ENCODE data around the gene BICDL1.

Gene BICDL1

GRCh38 chr12:120047072-120047471 is 58.0 kb downstream of the BICDL1 start:
- H3K4me3 ChIP-seq (ENCODE audit: insufficient read depth, low read depth, low read length, poor library complexity, severe bottlenecking) = no peak overlapping the region

GRCh38 chr12:120048263-120048662 is 59.2 kb downstream of the BICDL1 start:
- Histone ChIP-seq H3K4me3 (ENCODE audit: insufficient read depth, low read depth, low read length, poor library complexity, severe bottlenecking) (no peak overlapping the region), H3K4me1 (ENCODE audit: control insufficient read depth, insufficient read depth, low read length, poor library complexity, severe bottlenecking) (peaks cover 4% of the 10 kb centered on the region), H3K27me3 (replicated peaks; ENCODE audit: control insufficient read depth, insufficient read depth, low read length, poor library complexity, severe bottlenecking) (no peaks in the 10 kb centered on the region), H3K27ac (ENCODE audit: insufficient read depth, low read length, poor library complexity, severe bottlenecking) (no peak overlapping the region), H3K9me3 (ENCODE audit: control insufficient read depth, low read length) (no peaks in the 10 kb centered on the region), H3K36me3 (ENCODE audit: control insufficient read depth, insufficient read depth, low read length) (no peaks in the 10 kb centered on the region)
- no peak for DNase-seq

More at GRCh38 chr12:120047072-120047471, 58.0 kb downstream of the BICDL1 start:
- no peaks in the 10 kb centered on the region for H3K27me3 ChIP-seq (replicated peaks; ENCODE audit: control insufficient read depth, insufficient read depth, low read length, poor library complexity, severe bottlenecking)
- no peaks in the 10 kb centered on the region for H3K9me3 ChIP-seq (ENCODE audit: control insufficient read depth, low read length)
- H3K4me1 ChIP-seq (ENCODE audit: control insufficient read depth, insufficient read depth, low read length, poor library complexity, severe bottlenecking) = peaks cover 4% of the 10 kb centered on the region
- no peaks in the 10 kb centered on the region for H3K36me3 ChIP-seq (ENCODE audit: control insufficient read depth, insufficient read depth, low read length)
- no peak overlapping the region for H3K27ac ChIP-seq (ENCODE audit: insufficient read depth, low read length, poor library complexity, severe bottlenecking)
- no peak for DNase-seq

- Histone ChIP-seq H3K36me3 (ENCODE audit: control insufficient read depth, insufficient read depth, low read length) (no peaks in the 10 kb centered on the region), H3K4me1 (ENCODE audit: control insufficient read depth, insufficient read depth, low read length, poor library complexity, severe bottlenecking) (peaks cover 4% of the 10 kb centered on the region), H3K9me3 (ENCODE audit: control insufficient read depth, low read length) (no peaks in the 10 kb centered on the region), H3K27ac (ENCODE audit: insufficient read depth, low read length, poor library complexity, severe bottlenecking) (no peak overlapping the region), H3K27me3 (replicated peaks; ENCODE audit: control insufficient read depth, insufficient read depth, low read length, poor library complexity, severe bottlenecking) (no peaks in the 10 kb centered on the region), H3K4me3 (ENCODE audit: insufficient read depth, low read depth, low read length, poor library complexity, severe bottlenecking) (no peak overlapping the region)
- DNase-seq = no peak
Observed at GRCh38 chr12:120049426-120049825, 60.4 kb downstream of the BICDL1 start.

GRCh38 chr12:120051535-120051934 is 62.5 kb downstream of the BICDL1 start:
- no peak overlapping the region for H3K27ac ChIP-seq (ENCODE audit: insufficient read depth, low read length, poor library complexity, severe bottlenecking)
- no peaks in the 10 kb centered on the region for H3K9me3 ChIP-seq (ENCODE audit: control insufficient read depth, low read length)
- H3K27me3 ChIP-seq (replicated peaks; ENCODE audit: control insufficient read depth, insufficient read depth, low read length, poor library complexity, severe bottlenecking) = no peaks in the 10 kb centered on the region
- H3K36me3 ChIP-seq (ENCODE audit: control insufficient read depth, insufficient read depth, low read length) = no peaks in the 10 kb centered on the region
- no peak for DNase-seq
- H3K4me1 ChIP-seq (ENCODE audit: control insufficient read depth, insufficient read depth, low read length, poor library complexity, severe bottlenecking) = peaks cover 4% of the 10 kb centered on the region
- H3K4me3 ChIP-seq (ENCODE audit: insufficient read depth, low read depth, low read length, poor library complexity, severe bottlenecking) = no peak overlapping the region

GRCh38 chr12:120054293-120054692 is 65.3 kb downstream of the BICDL1 start:
- no peaks in the 10 kb centered on the region for H3K27me3 ChIP-seq (replicated peaks; ENCODE audit: control insufficient read depth, insufficient read depth, low read length, poor library complexity, severe bottlenecking)
- no peak overlapping the region for H3K27ac ChIP-seq (ENCODE audit: insufficient read depth, low read length, poor library complexity, severe bottlenecking)
- H3K4me3 ChIP-seq (ENCODE audit: insufficient read depth, low read depth, low read length, poor library complexity, severe bottlenecking) = no peak overlapping the region
- no peaks in the 10 kb centered on the region for H3K36me3 ChIP-seq (ENCODE audit: control insufficient read depth, insufficient read depth, low read length)
- no peak for DNase-seq
- no peaks in the 10 kb centered on the region for H3K9me3 ChIP-seq (ENCODE audit: control insufficient read depth, low read length)
- H3K4me1 ChIP-seq (ENCODE audit: control insufficient read depth, insufficient read depth, low read length, poor library complexity, severe bottlenecking) = no peaks in the 10 kb centered on the region

- no peak overlapping the region for H3K4me3 ChIP-seq (ENCODE audit: insufficient read depth, low read depth, low read length, poor library complexity, severe bottlenecking)
- no peaks in the 10 kb centered on the region for H3K9me3 ChIP-seq (ENCODE audit: control insufficient read depth, low read length)
Observed at GRCh38 chr12:120055231-120056000, 66.4 kb downstream of the BICDL1 start.

GRCh38 chr12:120056739-120057138 is 67.7 kb downstream of the BICDL1 start:
- H3K4me1 ChIP-seq (ENCODE audit: control insufficient read depth, insufficient read depth, low read length, poor library complexity, severe bottlenecking) = no peaks in the 10 kb centered on the region
- no peak overlapping the region for H3K27ac ChIP-seq (ENCODE audit: insufficient read depth, low read length, poor library complexity, severe bottlenecking)
- no peak overlapping the region for H3K4me3 ChIP-seq (ENCODE audit: insufficient read depth, low read depth, low read length, poor library complexity, severe bottlenecking)
- H3K27me3 ChIP-seq (replicated peaks; ENCODE audit: control insufficient read depth, insufficient read depth, low read length, poor library complexity, severe bottlenecking) = no peaks in the 10 kb centered on the region
- no peak for DNase-seq
- H3K9me3 ChIP-seq (ENCODE audit: control insufficient read depth, low read length) = no peaks in the 10 kb centered on the region
- peaks cover 3% of the 10 kb centered on the region for H3K36me3 ChIP-seq (ENCODE audit: control insufficient read depth, insufficient read depth, low read length)

More at GRCh38 chr12:120055231-120056000, 66.4 kb downstream of the BICDL1 start:
- H3K36me3 ChIP-seq (ENCODE audit: control insufficient read depth, insufficient read depth, low read length) = no peaks in the 10 kb centered on the region
- H3K27ac ChIP-seq (ENCODE audit: insufficient read depth, low read length, poor library complexity, severe bottlenecking) = no peak overlapping the region
- H3K27me3 ChIP-seq (replicated peaks; ENCODE audit: control insufficient read depth, insufficient read depth, low read length, poor library complexity, severe bottlenecking) = no peaks in the 10 kb centered on the region
- DNase-seq = no peak
- H3K4me1 ChIP-seq (ENCODE audit: control insufficient read depth, insufficient read depth, low read length, poor library complexity, severe bottlenecking) = no peaks in the 10 kb centered on the region

- H3K9me3 ChIP-seq (ENCODE audit: control insufficient read depth, low read length) = no peaks in the 10 kb centered on the region
- H3K27ac ChIP-seq (ENCODE audit: insufficient read depth, low read length, poor library complexity, severe bottlenecking) = no peak overlapping the region
- H3K36me3 ChIP-seq (ENCODE audit: control insufficient read depth, insufficient read depth, low read length) = peaks cover 16% of the 10 kb centered on the region
- no peak overlapping the region for H3K4me3 ChIP-seq (ENCODE audit: insufficient read depth, low read depth, low read length, poor library complexity, severe bottlenecking)
- H3K4me1 ChIP-seq (ENCODE audit: control insufficient read depth, insufficient read depth, low read length, poor library complexity, severe bottlenecking) = no peaks in the 10 kb centered on the region
- no peak for DNase-seq
- no peaks in the 10 kb centered on the region for H3K27me3 ChIP-seq (replicated peaks; ENCODE audit: control insufficient read depth, insufficient read depth, low read length, poor library complexity, severe bottlenecking)
Observed at GRCh38 chr12:120060196-120060595, 71.2 kb downstream of the BICDL1 start.

GRCh38 chr12:120060717-120061116 is 71.7 kb downstream of the BICDL1 start:
- no peaks in the 10 kb centered on the region for H3K9me3 ChIP-seq (ENCODE audit: control insufficient read depth, low read length)
- no peaks in the 10 kb centered on the region for H3K27me3 ChIP-seq (replicated peaks; ENCODE audit: control insufficient read depth, insufficient read depth, low read length, poor library complexity, severe bottlenecking)
- no peaks in the 10 kb centered on the region for H3K4me1 ChIP-seq (ENCODE audit: control insufficient read depth, insufficient read depth, low read length, poor library complexity, severe bottlenecking)
- no peak for DNase-seq
- no peak overlapping the region for H3K4me3 ChIP-seq (ENCODE audit: insufficient read depth, low read depth, low read length, poor library complexity, severe bottlenecking)
- peaks cover 21% of the 10 kb centered on the region for H3K36me3 ChIP-seq (ENCODE audit: control insufficient read depth, insufficient read depth, low read length)
- H3K27ac ChIP-seq (ENCODE audit: insufficient read depth, low read length, poor library complexity, severe bottlenecking) = no peak overlapping the region

GRCh38 chr12:120061575-120062214 is 72.7 kb downstream of the BICDL1 start:
- DNase-seq = no peak
- Histone ChIP-seq H3K27me3 (replicated peaks; ENCODE audit: control insufficient read depth, insufficient read depth, low read length, poor library complexity, severe bottlenecking) (no peaks in the 10 kb centered on the region), H3K27ac (ENCODE audit: insufficient read depth, low read length, poor library complexity, severe bottlenecking) (no peak overlapping the region), H3K4me1 (ENCODE audit: control insufficient read depth, insufficient read depth, low read length, poor library complexity, severe bottlenecking) (no peaks in the 10 kb centered on the region), H3K36me3 (ENCODE audit: control insufficient read depth, insufficient read depth, low read length) (peaks cover 21% of the 10 kb centered on the region), H3K4me3 (ENCODE audit: insufficient read depth, low read depth, low read length, poor library complexity, severe bottlenecking) (no peak overlapping the region), H3K9me3 (ENCODE audit: control insufficient read depth, low read length) (no peaks in the 10 kb centered on the region)
